GM18505 (cell line): ENCODE results near the gene CNTF.

ENCODE experiments used
- ATAC-seq: cut with Tn5 transposase; IDR thresholded peaks from one replicate; pipeline ENCODE4 v1.9.1; 2021; ENCODE audit not compliant: unreplicated experiment
- POLR2A ChIP-seq: IDR thresholded peaks from 4 replicates; pipeline ENCODE4 v1.6.1; 2011; ENCODE audit warnings: borderline replicate concordance; ENCODE audit not compliant: insufficient read depth, insufficient read length; ENCODE audit errors: extremely low read depth

Gene CNTF

DNA sequence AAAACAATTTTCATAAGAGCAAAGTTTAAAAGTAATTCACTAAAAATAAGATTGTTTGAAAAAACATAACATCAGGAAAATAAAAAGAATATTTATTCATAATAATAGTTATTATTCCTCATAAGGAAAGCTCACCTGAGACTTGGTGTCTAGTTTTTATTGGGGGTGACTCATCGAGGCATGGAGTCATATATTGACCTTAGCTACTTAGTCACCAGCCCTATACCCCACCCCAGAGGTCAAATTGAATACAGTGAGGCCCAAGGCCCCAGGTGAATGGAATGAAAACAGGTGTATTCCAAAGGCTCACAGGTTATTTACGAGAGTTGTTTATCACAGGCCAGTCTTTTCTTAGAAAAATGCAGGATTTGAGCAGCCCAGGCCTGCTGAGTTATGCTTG, 36.9 kb downstream of the CNTF start:
- ATAC-seq = no peak
- no peak for TF ChIP-seq POLR2A

DNA sequence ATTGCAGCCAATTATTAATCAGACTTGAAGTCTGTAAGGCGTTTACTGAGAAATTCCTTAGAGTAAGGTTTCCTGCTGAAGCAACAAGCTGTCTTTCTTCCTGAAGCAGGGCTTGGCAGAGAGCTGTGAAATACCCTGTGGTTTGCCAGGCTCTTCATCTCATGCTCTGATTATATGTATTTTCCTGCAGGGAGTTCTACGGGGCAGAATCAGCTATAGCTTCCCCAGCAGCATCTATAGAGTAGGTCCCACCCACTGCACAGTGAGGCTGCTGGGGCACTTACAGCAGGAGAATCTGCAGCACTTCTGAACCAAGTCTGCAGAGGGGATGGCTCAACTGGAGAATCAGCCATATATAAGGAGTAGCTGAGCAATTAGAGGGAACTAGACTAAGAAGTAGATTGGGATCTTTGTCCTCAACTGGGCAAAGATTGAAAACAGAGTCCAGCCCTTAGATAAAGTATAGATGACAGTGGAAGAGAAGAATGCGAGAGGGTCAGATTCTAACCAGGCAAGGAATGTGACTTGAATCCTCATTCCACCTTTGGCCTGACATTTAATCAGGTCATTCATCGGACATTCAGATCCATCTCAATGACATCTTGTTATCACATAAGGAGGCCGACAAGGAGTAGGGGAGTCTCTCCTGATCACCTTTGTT, 37.6 kb downstream of the CNTF start:
- TF ChIP-seq POLR2A = no peak
- ATAC-seq = no peak

DNA sequence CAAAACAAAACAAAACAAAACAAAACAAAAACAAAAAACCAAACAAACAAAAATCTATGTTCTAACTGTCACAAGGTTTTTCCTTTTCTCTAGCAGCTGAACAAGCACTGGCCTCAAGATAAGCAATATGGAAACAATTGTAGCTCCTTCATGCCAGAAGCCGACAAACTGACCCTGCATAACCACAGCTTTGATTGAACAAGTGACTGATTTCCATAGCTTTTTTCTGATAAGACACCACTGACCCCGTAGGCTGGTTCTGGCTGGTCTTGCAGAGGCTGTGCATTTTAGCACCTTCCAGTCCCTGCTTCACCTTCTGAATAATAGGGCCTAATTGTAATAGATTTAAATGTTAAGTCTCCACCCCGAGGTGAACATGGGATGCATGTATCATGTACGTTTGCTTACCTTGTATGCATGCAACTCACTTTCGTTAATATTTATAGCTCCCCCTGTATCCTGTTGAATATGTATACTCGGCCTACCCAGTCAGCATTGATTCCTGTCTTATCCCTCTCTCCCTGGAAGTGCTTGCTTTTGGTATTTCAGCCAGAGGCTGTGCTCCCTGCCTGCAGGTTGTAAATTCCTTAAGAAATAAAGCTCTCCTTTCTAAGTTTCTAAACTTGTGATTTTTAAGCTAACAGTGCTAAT, 49.6 kb downstream of the CNTF start:
- no peak for ATAC-seq
- TF ChIP-seq POLR2A = no peak

DNA sequence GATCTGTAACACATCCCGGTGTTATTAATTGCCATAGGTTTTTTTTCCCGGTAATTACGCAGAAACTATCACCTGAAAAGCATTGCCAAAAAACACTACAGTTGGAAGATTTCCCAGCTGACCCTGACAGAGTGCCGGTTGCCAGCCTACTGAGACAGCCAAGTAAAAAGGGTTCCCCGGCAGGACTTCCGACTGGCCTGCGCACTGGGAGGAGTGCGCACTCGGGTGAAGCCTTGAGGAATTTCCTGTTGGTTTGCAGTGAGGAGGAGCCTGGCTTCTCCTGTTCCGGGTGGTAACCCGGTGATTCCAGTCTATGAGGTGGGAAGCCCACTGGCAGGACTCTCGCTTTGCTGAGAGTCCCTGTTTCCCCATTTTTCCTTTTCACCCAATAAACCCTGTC, 52.1 kb downstream of the CNTF start:
- no peak for TF ChIP-seq POLR2A
- no peak for ATAC-seq
